Measurements from ENCODE around the gene RNF39. TPM values are rescaled to one million over a fixed set of nuclear protein-coding genes. Genes with fewer than 3 reads are reported as not detected.
"Not testable (repeated sequence)": the region's sequence is repeated elsewhere in the genome, so short reads cannot be mapped to it uniquely, and the experiment has no call there.

Gene RNF39
- total RNA-seq, 6 experiments from 2014 or later = not detected

DNA sequence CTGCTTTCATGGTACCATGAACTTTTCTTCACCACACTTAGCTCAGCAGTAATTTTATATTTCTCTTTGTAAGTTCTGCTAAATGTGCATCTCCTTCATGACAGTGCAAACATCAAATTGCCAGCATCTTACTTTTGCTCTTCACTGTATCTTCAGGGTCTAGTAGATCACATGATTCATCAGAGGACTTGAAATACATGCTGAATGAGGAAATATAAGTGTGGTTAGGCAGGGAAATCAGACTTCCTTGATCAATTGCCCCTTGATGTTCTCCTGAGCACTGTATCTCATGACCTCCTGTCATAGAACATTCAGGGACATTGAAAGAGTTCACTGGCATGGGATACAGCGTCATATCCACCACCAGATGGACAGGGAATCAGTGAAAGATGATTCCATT lies 39.8 kb downstream of the RNF39 start:
- Histone ChIP-seq H3K9me3 (no peaks in the 10 kb centered on the region), H3K27ac (no peak overlapping the region), H3K27me3 (no peaks in the 10 kb centered on the region), H3K4me3 (no peak overlapping the region), H3K36me3 (no peaks in the 10 kb centered on the region), H3K4me1 (peaks cover 0 to 8% (median 0%) of the 10 kb centered on the region in 4 donors)
- intact Hi-C loops (cut with DNase I) = no loop called here
- no peak for ATAC-seq
- TF ChIP-seq, protein P1, sequence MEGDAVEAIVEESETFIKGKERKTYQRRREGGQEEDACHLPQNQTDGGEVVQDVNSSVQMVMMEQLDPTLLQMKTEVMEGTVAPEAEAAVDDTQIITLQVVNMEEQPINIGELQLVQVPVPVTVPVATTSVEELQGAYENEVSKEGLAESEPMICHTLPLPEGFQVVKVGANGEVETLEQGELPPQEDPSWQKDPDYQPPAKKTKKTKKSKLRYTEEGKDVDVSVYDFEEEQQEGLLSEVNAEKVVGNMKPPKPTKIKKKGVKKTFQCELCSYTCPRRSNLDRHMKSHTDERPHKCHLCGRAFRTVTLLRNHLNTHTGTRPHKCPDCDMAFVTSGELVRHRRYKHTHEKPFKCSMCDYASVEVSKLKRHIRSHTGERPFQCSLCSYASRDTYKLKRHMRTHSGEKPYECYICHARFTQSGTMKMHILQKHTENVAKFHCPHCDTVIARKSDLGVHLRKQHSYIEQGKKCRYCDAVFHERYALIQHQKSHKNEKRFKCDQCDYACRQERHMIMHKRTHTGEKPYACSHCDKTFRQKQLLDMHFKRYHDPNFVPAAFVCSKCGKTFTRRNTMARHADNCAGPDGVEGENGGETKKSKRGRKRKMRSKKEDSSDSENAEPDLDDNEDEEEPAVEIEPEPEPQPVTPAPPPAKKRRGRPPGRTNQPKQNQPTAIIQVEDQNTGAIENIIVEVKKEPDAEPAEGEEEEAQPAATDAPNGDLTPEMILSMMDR (IDR thresholded peaks at IDR 0.05) = no peak
- TF ChIP-seq POLR2A (IDR thresholded peaks at IDR 0.05) = no peak
- DNase-seq = no peak
- WGBS (ENCODE audit: insufficient coverage, low coverage, low lambda C conversion rate, missing lambda C conversion rate) = 100% methylated on average over 1 of the region's 1 CpG

DNA sequence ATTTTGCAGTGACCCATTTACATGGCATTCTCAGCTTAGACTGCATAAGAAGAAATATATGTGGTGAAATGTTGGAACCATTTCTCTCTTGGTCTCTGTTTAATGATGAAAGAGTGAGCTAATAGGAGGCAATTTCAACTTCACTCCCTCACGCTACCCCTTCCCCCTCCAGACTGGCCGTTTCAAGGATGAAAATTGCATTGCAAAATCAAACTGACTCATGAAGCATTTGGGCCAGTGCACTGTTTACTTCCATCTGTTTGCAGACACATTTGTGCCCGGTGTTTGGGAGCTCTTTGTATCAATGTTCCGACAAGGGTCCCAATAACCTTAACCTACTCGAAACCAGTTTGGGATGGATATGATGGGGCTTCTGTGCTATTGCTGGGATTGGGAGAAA lies 42.1 kb downstream of the RNF39 start:
- peak; percentile 94 to 98 (median 97) for ATAC-seq
- H3K4me1 ChIP-seq; H3K27ac ChIP-seq; H3K9me3 ChIP-seq; H3K36me3 ChIP-seq; intact Hi-C loops (cut with DNase I); H3K27me3 ChIP-seq; H3K4me3 ChIP-seq: not testable (repeated sequence)
- 23% methylated on average over 5 of the region's 5 CpGs for WGBS (ENCODE audit: insufficient coverage, low coverage, low lambda C conversion rate, missing lambda C conversion rate)
- peak in 2 of 3 donors; percentile 20 to 63 for DNase-seq

DNA sequence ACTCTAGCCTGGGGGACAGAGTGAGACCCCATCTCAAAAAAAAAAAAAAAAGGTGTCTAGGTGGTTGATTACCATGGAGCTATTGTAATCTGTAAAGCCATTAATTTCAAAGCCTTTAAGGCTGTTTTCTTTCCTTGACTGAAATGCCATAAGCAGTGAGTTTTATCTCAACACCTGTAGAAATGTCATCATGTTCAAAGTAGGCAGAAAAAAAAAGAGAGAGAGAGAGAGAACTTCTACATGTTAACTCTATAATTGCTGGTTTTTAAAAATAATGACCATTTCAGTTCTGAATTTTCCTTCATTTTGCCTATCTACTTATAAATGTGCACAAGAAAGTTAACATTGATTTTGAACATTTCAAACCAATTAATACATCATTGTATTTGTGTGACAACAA lies 44.2 kb downstream of the RNF39 start:
- no peaks in the 10 kb centered on the region for H3K9me3 ChIP-seq
- ATAC-seq = no peak
- TF ChIP-seq, protein P1 (IDR thresholded peaks at IDR 0.05) = no peak
- no peak for TF ChIP-seq POLR2A (IDR thresholded peaks at IDR 0.05)
- peaks cover 0 to 8% (median 0%) of the 10 kb centered on the region in 4 donors for H3K4me1 ChIP-seq
- H3K4me3 ChIP-seq = no peak overlapping the region
- intact Hi-C loops (cut with DNase I) = no loop called here
- no peaks in the 10 kb centered on the region for H3K27me3 ChIP-seq
- DNase-seq = no peak
- no peaks in the 10 kb centered on the region for H3K36me3 ChIP-seq
- H3K27ac ChIP-seq = no peak overlapping the region

DNA sequence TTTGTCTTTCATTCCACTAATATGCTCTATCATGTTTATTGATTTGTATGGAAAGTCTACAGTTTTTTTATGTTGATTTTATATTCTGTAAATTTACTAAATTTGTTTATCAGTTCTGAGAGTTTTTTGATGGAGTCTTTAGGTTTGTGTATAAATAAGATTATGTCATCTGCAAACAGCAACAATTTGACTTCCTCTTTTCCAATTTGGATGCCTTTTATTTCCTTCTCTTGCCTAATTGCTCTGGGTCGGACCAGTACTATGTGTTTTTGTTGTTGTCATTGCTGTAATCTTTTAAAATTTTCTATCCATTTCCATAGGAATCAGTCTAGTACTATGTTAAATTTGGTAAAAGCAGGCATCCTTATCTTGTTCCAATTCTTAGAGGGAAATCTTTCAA lies 46.0 kb downstream of the RNF39 start:
- Histone ChIP-seq H3K27me3 (no peaks in the 10 kb centered on the region), H3K36me3 (no peaks in the 10 kb centered on the region), H3K9me3 (no peaks in the 10 kb centered on the region), H3K4me1 (peaks cover 0 to 8% (median 0%) of the 10 kb centered on the region in 4 donors), H3K27ac (no peak overlapping the region), H3K4me3 (no peak overlapping the region)
- DNase-seq (no peak), ATAC-seq (no peak)
- intact Hi-C loops (cut with DNase I) = no loop called here
- WGBS (ENCODE audit: insufficient coverage, low coverage, low lambda C conversion rate, missing lambda C conversion rate) = 70% methylated on average over 1 of the region's 1 CpG
- no peak for TF ChIP-seq POLR2A (IDR thresholded peaks at IDR 0.05)
- TF ChIP-seq, protein P1 (IDR thresholded peaks at IDR 0.05) = no peak

DNA sequence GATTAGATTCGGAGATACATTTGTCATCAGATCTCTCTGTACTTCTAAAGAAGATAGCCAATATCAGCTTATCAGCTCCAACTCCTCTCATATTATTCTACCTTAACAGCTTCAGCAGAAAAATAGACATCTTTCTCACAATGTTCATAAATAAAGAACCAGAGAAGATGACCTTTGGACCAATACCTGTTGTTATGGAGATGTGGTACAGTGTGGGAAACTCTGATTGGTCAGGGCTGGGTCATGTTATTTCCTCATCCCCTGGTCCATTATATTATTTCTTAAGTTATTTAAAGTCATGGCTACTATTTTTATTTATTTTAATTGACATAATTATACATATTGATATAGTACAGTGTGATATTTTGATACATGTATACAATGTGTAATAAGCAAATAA lies 50.4 kb downstream of the RNF39 start:
- Histone ChIP-seq H3K4me1 (no peaks in the 10 kb centered on the region), H3K4me3 (no peak overlapping the region), H3K9me3 (no peaks in the 10 kb centered on the region), H3K27me3 (no peaks in the 10 kb centered on the region), H3K27ac (no peak overlapping the region), H3K36me3 (no peaks in the 10 kb centered on the region)
- ATAC-seq = no peak
- WGBS (ENCODE audit: insufficient coverage, low coverage, low lambda C conversion rate, missing lambda C conversion rate) = 83% methylated on average over 1 of the region's 1 CpG
- intact Hi-C loops (cut with DNase I) = no loop called here
- TF ChIP-seq, protein P1 (IDR thresholded peaks at IDR 0.05) = no peak
- no peak for TF ChIP-seq POLR2A (IDR thresholded peaks at IDR 0.05)
- DNase-seq = no peak

DNA sequence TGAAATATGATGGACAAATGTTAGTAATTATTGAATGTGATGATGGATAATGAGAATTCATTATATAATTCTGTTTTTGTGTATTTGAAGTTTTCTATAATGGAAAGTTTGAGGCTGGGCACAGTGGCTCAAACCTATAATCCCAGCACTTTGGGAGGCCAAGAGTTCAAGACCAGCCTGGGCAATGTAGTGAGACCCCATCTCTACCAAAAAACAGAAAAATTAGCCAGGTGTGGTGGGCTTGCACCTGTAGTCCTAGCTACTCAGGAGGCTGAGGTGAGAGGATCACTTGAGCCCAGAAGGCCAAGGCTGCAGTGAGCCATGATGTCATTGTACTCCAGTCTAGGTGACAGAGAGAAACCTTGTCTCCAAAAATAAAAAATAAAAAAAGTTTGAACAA lies 52.9 kb downstream of the RNF39 start:
- H3K9me3 ChIP-seq; DNase-seq; H3K27me3 ChIP-seq; H3K27ac ChIP-seq; H3K36me3 ChIP-seq; ATAC-seq; H3K4me3 ChIP-seq; H3K4me1 ChIP-seq; intact Hi-C loops (cut with DNase I): not testable (repeated sequence)
